Esophagus squamous epithelium (tissue), 5 donors: ENCODE results near the gene TCERG1L. TPM values are rescaled to one million over a fixed set of nuclear protein-coding genes. Genes with fewer than 3 reads are reported as not detected.
"Not testable (repeated sequence)": the region's sequence is repeated elsewhere in the genome, so short reads cannot be mapped to it uniquely, and the experiment has no call there.

Source experiments
- DNase-seq: peaks from one replicate; lab custom pipeline; 2025; lab: John Stamatoyannopoulos, UW
- H3K27ac ChIP-seq, 4 donors: fragments of 200-600 bp; sonication (generic); one replicate each; pipeline ENCODE4 v1.5.1; 2016 to 2019; ENCODE audit warnings: mild to moderate bottlenecking in 1 of 4
- H3K27me3 ChIP-seq, 4 donors: fragments of 200-600 bp; sonication (generic); 1 replicate in 3 of 4; 2 replicates in 1 of 4; pipeline versions ENCODE4 v1.5.1 to v1.6.0; 2017 to 2021; ENCODE audit warnings: antibody characterized with exemption in 1 of 4
- H3K36me3 ChIP-seq, 3 donors: fragments of 200-600 bp; sonication (generic); one replicate each; pipeline ENCODE4 v1.5.1; 2016 to 2019
- H3K4me1 ChIP-seq, 3 donors: fragments of 200-600 bp; sonication (generic); one replicate each; pipeline ENCODE4 v1.5.1; 2017 to 2019
- H3K4me3 ChIP-seq, 4 donors: fragments of 200-600 bp; sonication (generic); 1 replicate in 3 of 4; 2 replicates in 1 of 4; pipeline ENCODE4 v1.5.1; 2016 to 2019; ENCODE audit warnings: mild to moderate bottlenecking in 2 of 4, moderate library complexity in 1 of 4
- H3K9me3 ChIP-seq, 3 donors: fragments of 200-600 bp; sonication (generic); one replicate each; pipeline ENCODE4 v1.5.1; 2016 to 2019
- CTCF ChIP-seq, 6 experiments: fragments of 450-650 bp in 4 of 6; fragments of 200-600 bp in 2 of 6; sonication (generic) in 2 of 6; IDR thresholded peaks; one replicate each; pipeline ENCODE4 v1.5.1; 2016 to 2019; ENCODE audit warnings: antibody characterized with exemption in 6 of 6, mild to moderate bottlenecking in 4 of 6, moderate library complexity in 4 of 6
- POLR2A ChIP-seq, 4 donors: fragments of 450-650 bp; IDR thresholded peaks; one replicate each; pipeline ENCODE4 v1.6.1; 2017; ENCODE audit warnings: antibody characterized with exemption in 4 of 4, mild to moderate bottlenecking in 4 of 4, moderate library complexity in 3 of 4
- WGBS, 2 donors: methylation state at CpG; one replicate each; pipeline ENCODE4 v1.1.5; 2018; 5-methylcytosine and 5-hydroxymethylcytosine counted together
- intact Hi-C: fragments of 100-400 bp; cut with DNase I; formaldehyde crosslinking; loops from one replicate; pipeline ENCODE4 v1.15.0; 2022
- total RNA-seq, 4 donors: library from RNA; depleted of rRNA; stranded (reverse); fragments of >200 nt; gene quantifications; one replicate each; pipeline ENCODE4 v1.1.0, GENCODE V29; 2016
- donor health status: DM: yes; HTN: yes; CAD: no.

Gene TCERG1L
- total RNA-seq, 4 donors from 2014 or later: 0.12 to 2.9 (median 0.48) TPM

GRCh38 chr10:131157899-131158298, 153.6 kb downstream of the TCERG1L start:
- TF ChIP-seq CTCF (IDR thresholded peaks at IDR 0.05) (no peak), POLR2A (IDR thresholded peaks at IDR 0.05) (no peak)
- Histone ChIP-seq H3K36me3 (no peaks in the 10 kb centered on the region), H3K4me1 (peaks cover 0 to under 1% (median 0%) of the 10 kb centered on the region in 3 donors), H3K4me3 (no peak overlapping the region), H3K27ac (no peak overlapping the region), H3K27me3 (peaks cover 0 to 18% (median 0%) of the 10 kb centered on the region in 4 donors), H3K9me3 (peaks cover 0 to 3% (median 0%) of the 10 kb centered on the region in 3 donors)
- DNase-seq: no peak
- intact Hi-C loops: no loop called here
- 93 to 96% methylated on average over 10 of the region's 10 CpGs for WGBS, 2 donors

GRCh38 chr10:131155876-131156230, 155.7 kb downstream of the TCERG1L start:
- Histone ChIP-seq H3K9me3 (peaks cover 0 to 16% (median 0%) of the 10 kb centered on the region in 3 donors), H3K27ac (no peak overlapping the region), H3K27me3 (peaks cover 0 to 21% (median 0%) of the 10 kb centered on the region in 4 donors), H3K4me1 (no peaks in the 10 kb centered on the region), H3K36me3 (no peaks in the 10 kb centered on the region), H3K4me3 (no peak overlapping the region)
- 74 to 75% methylated on average over 9 of the region's 9 CpGs for WGBS, 2 donors
- no peak for DNase-seq
- intact Hi-C loops: no loop called here
- no peak for TF ChIP-seq CTCF (IDR thresholded peaks at IDR 0.05)
- TF ChIP-seq POLR2A (IDR thresholded peaks at IDR 0.05): no peak

GRCh38 chr10:131155218-131155875, 156.2 kb downstream of the TCERG1L start:
- H3K27ac ChIP-seq: no peak overlapping the region
- intact Hi-C loops: no loop called here
- no peak for TF ChIP-seq CTCF (IDR thresholded peaks at IDR 0.05)
- no peak for TF ChIP-seq POLR2A (IDR thresholded peaks at IDR 0.05)
- peaks cover 0 to 16% (median 0%) of the 10 kb centered on the region in 3 donors for H3K9me3 ChIP-seq
- H3K4me3 ChIP-seq: no peak overlapping the region
- no peaks in the 10 kb centered on the region for H3K36me3 ChIP-seq
- 56 to 68% methylated on average over 4 to 8 of the region's 18 CpGs for WGBS, 2 donors
- no peak for DNase-seq
- H3K4me1 ChIP-seq: no peaks in the 10 kb centered on the region
- peaks cover 0 to 21% (median 0%) of the 10 kb centered on the region in 4 donors for H3K27me3 ChIP-seq

- intact Hi-C loops: no loop called here
- TF ChIP-seq POLR2A (IDR thresholded peaks at IDR 0.05) (no peak), CTCF (IDR thresholded peaks at IDR 0.05) (no peak)
- Histone ChIP-seq H3K27ac (no peak overlapping the region), H3K27me3 (peaks cover 0 to 21% (median 0%) of the 10 kb centered on the region in 4 donors), H3K4me1 (no peaks in the 10 kb centered on the region), H3K9me3 (peaks cover 0 to 16% (median 0%) of the 10 kb centered on the region in 3 donors), H3K4me3 (no peak overlapping the region), H3K36me3 (no peaks in the 10 kb centered on the region)
- no peak for DNase-seq
- 87% methylated on average over 16 of the region's 17 CpGs; no CpG with 5 or more reads in 1 of the 2 donors for WGBS, 2 donors
Observed at GRCh38 chr10:131154306-131155025, 157.1 kb downstream of the TCERG1L start.

- H3K27me3 ChIP-seq: peaks cover 0 to 15% (median 0%) of the 10 kb centered on the region in 4 donors
- H3K4me1 ChIP-seq, intact Hi-C loops, DNase-seq, H3K4me3 ChIP-seq, H3K27ac ChIP-seq, H3K36me3 ChIP-seq: not testable (repeated sequence)
- H3K9me3 ChIP-seq: peaks cover 0 to 16% (median 0%) of the 10 kb centered on the region in 3 donors
Observed at GRCh38 chr10:131152456-131152855, 159.1 kb downstream of the TCERG1L start.
